HepG2 (cell line): ENCODE measurements around the gene TP63. TPM values are rescaled to one million over a fixed set of nuclear protein-coding genes. Genes with fewer than 3 reads are reported as not detected.

Source experiments
- JUN ChIP-seq: sonication (generic); formaldehyde crosslinking; IDR thresholded peaks from 2 replicates; pipeline ENCODE4 v1.4.0; 2020; ENCODE audit warnings: mild to moderate bottlenecking, missing genetic modification reagents
- KLF9 ChIP-seq: IDR thresholded peaks from 2 replicates; pipeline ENCODE4 v1.6.1; 2016; ENCODE audit warnings: low read depth
- LBX2 ChIP-seq: sonication (generic); formaldehyde crosslinking; IDR thresholded peaks from 2 replicates; pipeline ENCODE4 v1.5.0; 2020; ENCODE audit warnings: missing genetic modification reagents, mild to moderate bottlenecking, borderline replicate concordance
- MAF1 ChIP-seq: sonication (generic); formaldehyde crosslinking; IDR thresholded peaks from 2 replicates; pipeline ENCODE4 v1.5.0; 2020; ENCODE audit warnings: missing genetic modification reagents, borderline replicate concordance
- RNF2 ChIP-seq: fragments of 450-650 bp; conservative IDR thresholded peaks from 2 replicates; pipeline ENCODE4 v1.6.1; 2016; ENCODE audit warnings: low read depth
- ZBTB34 ChIP-seq: sonication (generic); formaldehyde crosslinking; IDR thresholded peaks from 2 replicates; pipeline ENCODE4 v1.8.0; 2022; ENCODE audit warnings: mild to moderate bottlenecking, missing genetic modification reagents
- ZFP90 ChIP-seq: sonication (generic); formaldehyde crosslinking; IDR thresholded peaks from 2 replicates; pipeline ENCODE4 v1.8.0; 2022; ENCODE audit warnings: missing genetic modification reagents, mild to moderate bottlenecking, inconsistent platforms, borderline replicate concordance
- ZNF34 ChIP-seq: sonication (generic); formaldehyde crosslinking; IDR thresholded peaks from 2 replicates; pipeline ENCODE4 v1.4.0; 2020; ENCODE audit warnings: mild to moderate bottlenecking, missing genetic modification reagents, borderline replicate concordance
- ZNF451 ChIP-seq: sonication (generic); formaldehyde crosslinking; IDR thresholded peaks from 2 replicates; pipeline ENCODE4 v1.5.0; 2020; ENCODE audit warnings: mild to moderate bottlenecking, missing genetic modification reagents
- ZNF646 ChIP-seq: sonication (generic); formaldehyde crosslinking; IDR thresholded peaks from 2 replicates; pipeline ENCODE4 v1.9.0; 2021; ENCODE audit warnings: mild to moderate bottlenecking, missing genetic modification reagents
- polyA plus RNA-seq, 8 experiments: library from polyadenylated mRNA; depleted of rRNA in 3 of 8; stranded (reverse) in 7 of 8; unstranded in 1 of 8; fragments of >200 nt; fragmentation: Illumina TruSeq in 4 of 8; extraction: Trizol in 4 of 8; gene quantifications; 2 replicates each; pipeline versions ENCODE4 v1.2.1 to v1.2.3, GENCODE V29; 2011 to 2016; ENCODE audit warnings: low read depth in 4 of 8, missing spikeins in 1 of 8, mixed read lengths in 1 of 8; ENCODE audit not compliant: insufficient read depth in 1 of 8
- total RNA-seq, 5 experiments: library from RNA; depleted of rRNA; stranded (reverse); fragments of >200 nt; fragmentation: Illumina TruSeq; extraction: Trizol; gene quantifications; 2 replicates each; pipeline ENCODE4 v1.2.3, GENCODE V29; 2016; ENCODE audit warnings: low read depth in 1 of 5

TP63 gene
- total and polyA plus RNA-seq, 2 of the 13 experiments (the other 11 are each of a cell fraction or from before 2014, with no cell fraction given), result not detected

GRCh38 chr3:189944285-189945145, 313.3 kb downstream of the TP63 start (continued):
- TF ChIP-seq ZNF646 (CRISPR knock-in tag) (no peak), MAF1 (CRISPR knock-in tag) (no peak), ZNF451 (CRISPR knock-in tag) (no peak), ZNF34 (CRISPR knock-in tag) (no peak), RNF2 (no peak), KLF9 (no peak), ZBTB34 (CRISPR knock-in tag) (no peak), ZFP90 (no peak), LBX2 (CRISPR knock-in tag) (no peak), JUN (CRISPR knock-in tag) (no peak)
